ENCODE measurements around the gene LNX2. TPM values are rescaled to one million over a fixed set of nuclear protein-coding genes. Genes with fewer than 3 reads are reported as not detected.
A peak's percentile ranks its signal among the peaks of the same experiment; 100 is the strongest.
"Not testable (repeated sequence)": the region's sequence is repeated elsewhere in the genome, so short reads cannot be mapped to it uniquely, and the experiment has no call there.

Gene LNX2
- total RNA-seq, 1 donor, result 4.8 TPM

DNA sequence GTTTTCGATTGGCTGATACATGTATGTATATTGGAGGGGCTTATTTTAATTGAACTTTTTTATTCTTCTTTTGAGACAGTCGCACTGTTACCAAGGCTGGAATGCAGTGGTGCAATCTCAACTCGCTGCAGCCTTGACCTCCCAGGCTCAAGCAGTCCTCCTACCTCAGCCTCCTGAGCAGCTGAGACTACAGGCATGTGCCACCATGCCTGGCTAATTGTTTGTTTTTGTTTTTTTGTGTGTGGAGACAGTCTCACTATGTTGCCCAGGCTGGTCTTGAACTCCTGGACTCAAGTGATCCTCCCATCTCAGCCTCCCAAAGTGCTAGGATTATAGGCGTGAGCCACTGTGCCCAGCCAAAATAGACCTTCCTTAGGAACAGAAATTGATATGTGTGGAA is 8.4 kb upstream of the LNX2 start:
- not testable (repeated sequence) for H3K9me3 ChIP-seq (ENCODE audit: low read depth, low read length); H3K4me1 ChIP-seq (ENCODE audit: insufficient read depth, low read length)

DNA sequence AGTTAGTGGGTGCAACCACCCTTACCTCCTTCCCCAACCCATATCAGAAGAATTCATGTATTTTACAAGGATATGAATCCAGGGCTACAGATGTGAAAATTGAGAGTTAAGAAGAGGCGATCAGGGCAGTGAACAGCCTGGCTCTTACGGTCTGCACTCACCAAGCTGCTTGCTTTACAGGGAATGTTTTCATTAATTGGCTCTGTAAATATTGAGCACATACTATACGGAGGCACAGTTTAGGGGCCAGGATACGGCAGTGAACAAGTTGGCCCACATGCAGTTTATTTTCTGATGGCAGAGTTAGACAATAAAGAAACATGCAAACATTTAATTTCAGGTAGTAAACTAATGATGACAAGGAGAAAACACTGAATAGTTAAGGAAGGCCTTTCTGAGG is 7.8 kb upstream of the LNX2 start:
- H3K4me1 ChIP-seq (ENCODE audit: insufficient read depth, low read length), result peaks cover 11% of the 10 kb centered on the region
- H3K4me3 ChIP-seq (ENCODE audit: low read length), result no peak overlapping the region
- H3K27me3 ChIP-seq (ENCODE audit: insufficient read depth, low read length), result no peaks in the 10 kb centered on the region
- H3K9me3 ChIP-seq (ENCODE audit: low read depth, low read length), result no peaks in the 10 kb centered on the region

More for the DNA sequence above, 8.4 kb upstream of the LNX2 start:
- H3K27me3 ChIP-seq (ENCODE audit: insufficient read depth, low read length); H3K4me3 ChIP-seq (ENCODE audit: low read length): not testable (repeated sequence)

DNA sequence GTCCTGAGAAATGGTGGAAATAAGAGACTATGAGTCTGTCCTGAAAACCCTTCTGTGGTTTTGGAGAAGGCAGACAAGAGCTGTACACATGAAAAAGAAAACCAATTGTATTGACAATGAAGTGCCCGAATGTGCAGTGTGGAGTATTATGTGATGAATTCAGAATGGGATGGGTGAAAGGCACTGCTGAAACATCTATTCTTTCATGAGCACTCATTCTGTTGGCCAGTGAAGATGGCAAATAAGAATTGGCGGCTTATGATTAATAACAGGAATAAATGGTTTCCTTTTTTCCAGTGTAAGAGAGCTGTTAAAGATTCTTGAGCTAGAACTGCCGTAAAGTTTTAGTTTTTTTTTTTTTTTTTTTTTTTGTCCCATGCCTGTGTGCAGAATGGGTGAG is 7.1 kb upstream of the LNX2 start:
- Histone ChIP-seq H3K27me3 (ENCODE audit: insufficient read depth, low read length) (no peaks in the 10 kb centered on the region), H3K4me3 (ENCODE audit: low read length) (no peak overlapping the region), H3K4me1 (ENCODE audit: insufficient read depth, low read length) (peaks cover 18% of the 10 kb centered on the region), H3K9me3 (ENCODE audit: low read depth, low read length) (no peaks in the 10 kb centered on the region)

DNA sequence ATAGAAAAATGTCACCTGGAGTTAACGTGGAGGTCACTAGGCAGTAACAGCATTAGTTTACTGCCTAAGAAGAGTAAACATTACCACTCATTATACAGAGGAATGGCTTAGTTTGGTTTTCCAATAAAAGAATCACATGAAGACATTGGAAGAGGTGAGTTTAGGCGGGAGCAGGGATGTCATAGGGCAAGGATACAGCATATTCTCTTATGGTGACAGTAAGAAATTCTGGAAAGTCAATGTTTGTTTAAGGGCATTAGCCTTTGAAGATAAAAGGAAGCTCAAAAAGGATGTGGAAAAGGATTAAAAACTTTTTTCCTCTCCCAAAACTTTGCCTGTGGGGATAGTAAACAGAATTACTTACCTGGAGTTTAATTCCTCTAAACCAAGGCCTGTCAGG is 5.5 kb upstream of the LNX2 start:
- no peaks in the 10 kb centered on the region for H3K27me3 ChIP-seq (ENCODE audit: insufficient read depth, low read length)
- H3K4me3 ChIP-seq (ENCODE audit: low read length), result no peak overlapping the region
- H3K9me3 ChIP-seq (ENCODE audit: low read depth, low read length), result no peaks in the 10 kb centered on the region
- peaks cover 26% of the 10 kb centered on the region for H3K4me1 ChIP-seq (ENCODE audit: insufficient read depth, low read length)

DNA sequence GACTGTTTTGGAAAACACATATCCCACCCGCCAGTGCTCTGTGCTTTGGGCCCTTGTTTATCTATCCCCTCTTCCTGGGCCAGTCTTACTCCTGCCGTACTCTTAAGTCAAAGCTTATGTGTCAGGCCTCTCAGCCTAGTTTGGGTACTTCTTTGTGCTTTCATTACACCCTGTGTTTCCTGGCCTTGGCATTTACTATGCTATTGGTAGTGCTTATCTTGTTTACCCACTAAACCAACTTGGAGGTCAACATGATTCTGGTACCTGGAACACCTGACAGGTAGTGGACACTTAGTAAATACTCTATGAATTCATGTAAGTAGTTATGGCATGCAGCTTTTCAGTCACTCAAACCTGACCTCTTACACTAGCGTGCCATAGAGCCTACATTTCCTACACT is 3.7 kb upstream of the LNX2 start:
- no peak overlapping the region for H3K4me3 ChIP-seq (ENCODE audit: low read length)
- H3K4me1 ChIP-seq (ENCODE audit: insufficient read depth, low read length), result peaks cover 34% of the 10 kb centered on the region
- no peaks in the 10 kb centered on the region for H3K27me3 ChIP-seq (ENCODE audit: insufficient read depth, low read length)
- H3K9me3 ChIP-seq (ENCODE audit: low read depth, low read length), result no peaks in the 10 kb centered on the region

DNA sequence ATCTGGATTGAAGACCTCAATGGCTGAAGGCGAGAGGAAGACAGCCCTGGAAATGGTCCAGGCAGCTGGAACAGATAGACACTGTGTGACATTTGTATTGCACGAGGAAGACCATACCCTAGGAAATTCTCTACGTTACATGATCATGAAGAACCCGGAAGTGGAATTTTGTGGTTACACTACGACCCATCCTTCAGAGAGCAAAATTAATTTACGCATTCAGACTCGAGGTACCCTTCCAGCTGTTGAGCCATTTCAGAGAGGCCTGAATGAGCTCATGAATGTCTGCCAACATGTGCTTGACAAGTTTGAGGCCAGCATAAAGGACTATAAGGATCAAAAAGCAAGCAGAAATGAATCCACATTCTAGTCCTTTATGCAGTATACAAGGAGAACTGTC is 2.6 kb upstream of the LNX2 start:
- H3K4me1 ChIP-seq (ENCODE audit: insufficient read depth, low read length), result peaks cover 40% of the 10 kb centered on the region
- H3K4me3 ChIP-seq (ENCODE audit: low read length), result no peak overlapping the region
- H3K9me3 ChIP-seq (ENCODE audit: low read depth, low read length), result no peaks in the 10 kb centered on the region
- H3K27me3 ChIP-seq (ENCODE audit: insufficient read depth, low read length), result no peaks in the 10 kb centered on the region

DNA sequence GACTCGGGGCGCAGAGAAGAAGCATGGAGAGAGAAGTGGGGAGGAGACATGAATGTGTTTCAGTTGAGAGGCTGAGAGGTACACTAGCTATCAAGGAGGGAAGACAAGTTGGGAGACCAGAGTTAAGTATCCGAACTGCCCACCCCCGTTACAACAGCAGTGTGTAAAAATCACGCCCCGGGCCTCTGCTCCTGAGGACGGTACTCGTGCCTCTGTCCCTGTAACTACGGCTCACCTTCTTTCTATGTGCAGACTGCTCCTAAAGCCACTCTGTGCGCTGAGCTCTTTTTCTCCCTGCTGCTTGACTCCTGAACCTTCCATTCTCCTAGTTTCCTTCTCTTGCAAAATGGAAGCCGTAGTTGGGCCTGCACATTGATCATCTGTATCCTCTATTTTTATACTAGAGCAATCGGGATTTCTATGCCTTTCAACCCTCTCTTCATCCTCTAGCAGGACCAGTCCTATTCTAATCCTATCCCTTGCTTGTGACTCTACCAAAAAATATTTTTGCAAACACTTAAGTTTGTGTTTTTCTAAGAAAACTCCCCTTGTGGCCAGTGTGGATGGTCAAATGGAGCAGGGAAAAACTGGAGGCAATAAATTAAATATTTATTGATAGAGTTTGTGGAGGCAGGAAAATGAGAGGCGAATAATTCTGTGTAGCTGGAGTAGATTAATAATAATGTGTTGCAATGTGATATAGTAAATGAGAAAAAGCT is 1.9 kb upstream of the LNX2 start:
- peaks cover 40% of the 10 kb centered on the region for H3K4me1 ChIP-seq (ENCODE audit: insufficient read depth, low read length)
- peak overlapping the region; percentile 82 for H3K4me3 ChIP-seq (ENCODE audit: low read length)
- no peaks in the 10 kb centered on the region for H3K9me3 ChIP-seq (ENCODE audit: low read depth, low read length)
- H3K27me3 ChIP-seq (ENCODE audit: insufficient read depth, low read length), result no peaks in the 10 kb centered on the region

DNA sequence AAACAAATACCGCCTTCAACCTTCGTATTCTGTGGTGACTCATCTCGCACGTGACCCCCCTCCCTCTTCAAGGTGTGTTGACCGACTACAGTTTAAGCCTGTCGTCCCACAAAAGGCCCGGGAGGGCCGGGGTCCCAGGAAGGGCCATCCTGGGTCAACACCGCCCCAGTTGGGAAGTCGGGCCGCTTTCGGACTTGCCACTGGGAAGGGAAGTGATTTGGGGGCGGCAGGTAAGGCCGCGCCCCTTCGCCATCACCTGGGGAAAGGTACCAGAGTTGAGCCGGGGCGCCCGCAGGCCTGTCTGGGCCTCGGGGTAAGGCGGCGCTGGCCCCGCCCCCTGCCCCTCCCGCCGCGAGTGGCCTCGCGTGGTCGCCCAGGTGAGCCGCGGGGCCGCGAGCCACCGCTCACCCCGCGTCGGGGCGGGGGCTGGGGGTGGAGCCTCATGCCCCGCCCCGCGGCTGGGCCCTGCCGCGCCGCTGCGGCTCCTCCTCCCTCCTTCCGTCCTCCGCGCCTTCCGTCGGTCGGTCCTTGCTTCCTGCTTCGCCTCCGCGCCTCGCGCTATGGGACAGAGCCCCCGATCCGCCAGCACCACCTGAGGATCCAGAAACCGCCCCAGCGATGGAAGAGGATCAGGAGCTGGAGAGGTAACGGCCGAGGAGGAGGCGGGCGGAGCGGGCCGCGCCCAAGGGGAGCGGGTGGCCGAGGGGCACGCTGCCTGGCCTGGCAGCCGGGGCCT is 1.2 kb upstream of the LNX2 start, which contains the start of gene POLR1D:
Gene POLR1D, plus strand, starts transcription at position 527 of the 736 bp plus-strand sequence. Its CDS starts 92 bp downstream, at position 619.
- Histone ChIP-seq H3K9me3 (ENCODE audit: low read depth, low read length) (no peaks in the 10 kb centered on the region), H3K27me3 (ENCODE audit: insufficient read depth, low read length) (no peaks in the 10 kb centered on the region), H3K4me3 (ENCODE audit: low read length) (peak within 1 kb of the TSS; percentile 82), H3K4me1 (ENCODE audit: insufficient read depth, low read length) (peaks cover 40% of the 10 kb centered on the region)

DNA sequence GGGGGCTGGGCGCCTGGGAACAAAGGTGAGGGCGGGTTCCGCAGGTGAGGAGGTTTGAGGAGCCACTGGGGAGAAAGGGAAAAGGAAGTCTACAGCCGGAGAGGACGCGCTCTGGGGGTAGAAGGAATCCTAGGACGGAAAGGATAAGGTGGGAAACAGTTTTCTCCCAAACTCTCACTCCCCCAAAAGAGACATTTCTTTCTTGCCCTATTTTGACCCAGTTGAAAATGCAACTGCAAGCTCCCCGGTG is 712 bp upstream of the LNX2 start:
- Histone ChIP-seq H3K27me3 (ENCODE audit: insufficient read depth, low read length) (no peaks in the 10 kb centered on the region), H3K4me1 (ENCODE audit: insufficient read depth, low read length) (peaks cover 40% of the 10 kb centered on the region), H3K9me3 (ENCODE audit: low read depth, low read length) (no peaks in the 10 kb centered on the region), H3K4me3 (ENCODE audit: low read length) (peak overlapping the region; percentile 82)

DNA sequence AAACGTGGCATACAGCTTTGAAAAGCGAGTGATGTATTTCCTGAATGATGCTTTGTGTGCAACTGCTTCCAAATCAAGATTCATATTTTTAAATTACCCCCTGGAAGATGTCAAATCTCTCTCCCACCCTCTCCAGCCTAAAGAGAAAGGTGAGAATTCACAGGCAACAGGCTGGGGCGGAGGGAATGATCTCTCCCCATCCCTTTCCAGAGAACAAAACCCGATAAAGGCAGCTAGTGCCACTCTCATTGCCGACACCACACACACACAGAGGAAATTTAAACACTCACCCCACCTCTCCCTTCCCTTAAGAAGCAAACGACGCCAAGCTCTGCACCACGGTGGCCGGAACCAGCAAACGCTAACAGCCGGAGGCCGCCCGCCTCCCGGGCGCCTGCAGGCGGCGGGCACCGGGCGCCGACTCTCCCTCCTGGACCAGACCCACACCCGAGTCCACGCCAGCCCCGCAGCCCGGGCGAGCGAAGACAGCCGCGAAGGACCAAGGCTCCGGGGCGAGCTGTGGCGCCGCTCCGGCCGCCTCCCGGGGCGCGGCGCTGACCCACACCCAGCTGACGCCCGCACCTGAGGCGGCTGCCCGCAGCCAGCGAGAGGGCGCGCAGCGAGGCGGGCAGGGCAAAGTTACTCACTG is 477 bp downstream of the LNX2 start:
- Histone ChIP-seq H3K4me3 (ENCODE audit: low read length) (peak overlapping the region; percentile 82), H3K4me1 (ENCODE audit: insufficient read depth, low read length) (peaks cover 37% of the 10 kb centered on the region), H3K9me3 (ENCODE audit: low read depth, low read length) (no peaks in the 10 kb centered on the region), H3K27me3 (ENCODE audit: insufficient read depth, low read length) (no peaks in the 10 kb centered on the region)

DNA sequence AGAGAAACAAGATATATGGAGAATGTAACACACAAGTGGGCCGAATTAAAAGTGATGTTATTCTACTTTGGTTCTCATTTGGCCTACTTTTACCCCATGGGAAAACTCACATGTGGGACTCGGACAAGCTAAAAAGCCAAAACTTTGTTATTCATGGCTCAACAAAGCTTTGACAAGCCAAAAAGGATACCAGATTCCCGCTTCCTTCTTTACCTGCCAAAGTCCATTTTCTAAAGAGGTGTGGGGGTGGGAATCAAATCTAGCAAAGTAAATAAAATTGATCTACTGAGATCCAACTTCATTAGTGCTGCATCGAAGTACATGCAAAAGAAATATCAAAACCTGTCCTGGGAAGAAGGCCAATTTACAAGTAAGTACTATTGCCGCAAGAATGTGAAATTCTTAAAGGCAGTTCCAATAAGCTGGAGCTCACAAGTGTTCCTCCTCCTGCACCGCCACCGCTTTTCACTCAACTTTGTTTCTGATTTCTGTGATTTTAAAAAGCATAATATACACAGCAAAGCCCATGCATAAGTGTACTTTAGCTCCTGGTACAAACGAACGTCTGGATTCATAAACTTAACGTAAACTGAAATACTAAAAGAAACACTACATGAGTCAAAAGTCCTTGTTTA is 1.1 kb downstream of the LNX2 start:
- H3K4me1 ChIP-seq (ENCODE audit: insufficient read depth, low read length), result peaks cover 36% of the 10 kb centered on the region
- no peaks in the 10 kb centered on the region for H3K9me3 ChIP-seq (ENCODE audit: low read depth, low read length)
- H3K4me3 ChIP-seq (ENCODE audit: low read length), result peak overlapping the region; percentile 82
- no peaks in the 10 kb centered on the region for H3K27me3 ChIP-seq (ENCODE audit: insufficient read depth, low read length)

DNA sequence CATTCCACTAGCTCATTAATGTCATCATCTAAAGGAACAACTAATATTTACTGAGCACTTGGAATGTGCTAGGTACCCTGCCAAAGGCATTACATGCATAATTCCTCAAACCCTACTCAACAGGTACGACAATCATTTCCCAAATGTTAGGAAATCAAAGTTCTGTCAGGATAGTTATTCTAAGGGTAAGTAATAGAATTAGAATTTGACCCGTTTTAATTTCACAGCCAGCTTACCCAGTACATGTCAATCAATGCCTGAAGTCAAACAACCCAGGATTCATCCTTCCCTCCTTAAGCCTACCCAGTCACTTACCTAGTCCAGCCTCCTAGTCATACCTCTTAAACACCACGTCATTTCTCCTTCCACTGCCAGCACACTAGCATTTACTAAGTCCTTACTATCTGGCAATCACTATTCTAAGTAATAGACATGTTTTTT is 2.4 kb downstream of the LNX2 start:
- no peak overlapping the region for H3K4me3 ChIP-seq (ENCODE audit: low read length)
- peaks cover 28% of the 10 kb centered on the region for H3K4me1 ChIP-seq (ENCODE audit: insufficient read depth, low read length)
- H3K27me3 ChIP-seq (ENCODE audit: insufficient read depth, low read length), result no peaks in the 10 kb centered on the region
- no peaks in the 10 kb centered on the region for H3K9me3 ChIP-seq (ENCODE audit: low read depth, low read length)

DNA sequence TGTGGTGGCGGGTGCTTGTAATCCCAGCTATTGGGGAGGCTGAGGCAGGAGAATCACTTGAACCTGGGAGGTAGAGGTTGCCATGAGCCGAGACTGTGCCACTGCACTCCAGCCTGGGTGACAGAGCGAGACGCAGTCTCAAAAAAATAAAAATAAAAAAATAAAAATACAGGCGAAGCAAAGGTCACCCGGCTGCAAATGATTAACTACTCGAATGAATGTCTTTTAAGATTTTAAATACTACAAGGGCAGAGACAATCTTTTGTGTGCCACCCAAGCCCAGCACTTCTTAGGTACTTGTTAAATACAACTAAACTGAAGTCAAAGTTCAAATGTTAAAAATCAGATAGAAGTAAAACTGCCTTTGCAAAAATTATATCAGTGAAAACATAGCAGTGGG is 6.7 kb downstream of the LNX2 start:
- no peaks in the 10 kb centered on the region for H3K27me3 ChIP-seq (ENCODE audit: insufficient read depth, low read length)
- no peaks in the 10 kb centered on the region for H3K9me3 ChIP-seq (ENCODE audit: low read depth, low read length)
- peaks cover 2% of the 10 kb centered on the region for H3K4me1 ChIP-seq (ENCODE audit: insufficient read depth, low read length)
- H3K4me3 ChIP-seq (ENCODE audit: low read length), result no peak overlapping the region

DNA sequence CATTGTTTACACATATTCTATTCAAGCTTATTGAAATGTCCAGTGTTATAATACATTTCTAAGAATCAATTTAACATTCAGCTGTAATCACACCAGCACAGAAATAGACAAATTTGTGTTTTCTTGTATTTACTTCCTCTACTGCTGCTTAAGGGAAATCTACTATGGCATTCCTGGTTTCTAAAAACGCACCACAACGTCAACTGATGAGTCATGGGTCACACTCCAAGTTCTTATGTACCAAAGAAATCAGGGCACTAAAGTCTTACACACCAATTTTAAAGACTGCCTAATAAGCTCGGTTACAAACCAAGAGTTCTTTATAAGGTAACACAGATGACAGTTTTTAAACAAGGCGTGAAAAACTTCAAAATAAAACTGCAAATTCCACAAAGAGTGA is 13.2 kb downstream of the LNX2 start:
- H3K4me3 ChIP-seq (ENCODE audit: low read length), result no peak overlapping the region
- peaks cover 6% of the 10 kb centered on the region for H3K4me1 ChIP-seq (ENCODE audit: insufficient read depth, low read length)
- no peaks in the 10 kb centered on the region for H3K9me3 ChIP-seq (ENCODE audit: low read depth, low read length)
- no peaks in the 10 kb centered on the region for H3K27me3 ChIP-seq (ENCODE audit: insufficient read depth, low read length)

DNA sequence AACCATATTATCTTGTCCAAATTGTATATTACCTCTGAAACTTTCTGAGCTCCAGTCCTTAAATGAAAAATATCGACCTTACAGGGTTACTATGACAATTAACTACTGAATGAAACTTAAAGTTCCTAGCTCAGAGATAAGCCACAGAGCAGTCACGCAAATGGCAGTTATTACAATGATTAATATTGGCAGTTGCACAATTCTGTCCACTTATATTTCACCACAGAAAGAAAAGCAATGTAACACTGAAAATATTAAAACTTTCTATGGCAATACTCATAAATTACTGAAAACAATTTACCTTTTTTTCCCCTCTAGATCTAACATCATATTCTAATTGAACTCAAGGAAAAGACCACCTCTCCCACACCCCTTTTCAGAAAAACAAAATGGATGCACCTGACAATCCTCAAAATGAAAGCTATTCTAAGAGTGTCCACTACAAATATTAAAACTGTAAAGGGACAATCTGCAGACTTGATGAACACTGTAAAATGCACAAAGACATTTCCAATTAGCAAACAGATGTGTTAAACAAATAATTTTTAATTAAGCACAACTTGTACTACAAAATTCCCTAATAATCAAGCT is 14.6 kb downstream of the LNX2 start:
- Histone ChIP-seq H3K9me3 (ENCODE audit: low read depth, low read length) (no peaks in the 10 kb centered on the region), H3K4me3 (ENCODE audit: low read length) (no peak overlapping the region), H3K27me3 (ENCODE audit: insufficient read depth, low read length) (no peaks in the 10 kb centered on the region), H3K4me1 (ENCODE audit: insufficient read depth, low read length) (peaks cover 6% of the 10 kb centered on the region)
